Subcutaneous adipose tissue (tissue), 4 donors: ENCODE measurements around the gene PPIP5K1. TPM values are rescaled to one million over a fixed set of nuclear protein-coding genes. Genes with fewer than 3 reads are reported as not detected.

Experiments
- small RNA-seq: library from RNA; depleted of rRNA; stranded (forward); fragments of <200 nt; gene quantifications from one replicate; pipeline ENCODE3, GENCODE V24; 2016
- total RNA-seq, 4 donors: library from RNA; depleted of rRNA; stranded (reverse); fragments of >200 nt; gene quantifications; one replicate each; pipeline ENCODE4 v1.1.0, GENCODE V29; 2016
- TF ChIP-seq, protein P1 (sequence below): fragments of 450-650 bp; IDR thresholded peaks from one replicate; pipeline ENCODE4 v1.5.1; 2016; ENCODE audit warnings: low read depth, mild to moderate bottlenecking, control low read depth, antibody characterized with exemption, moderate library complexity

PPIP5K1 gene
- total RNA-seq, 4 donors from 2014 or later: 10.6 to 37.2 (median 23.5) TPM

DNA sequence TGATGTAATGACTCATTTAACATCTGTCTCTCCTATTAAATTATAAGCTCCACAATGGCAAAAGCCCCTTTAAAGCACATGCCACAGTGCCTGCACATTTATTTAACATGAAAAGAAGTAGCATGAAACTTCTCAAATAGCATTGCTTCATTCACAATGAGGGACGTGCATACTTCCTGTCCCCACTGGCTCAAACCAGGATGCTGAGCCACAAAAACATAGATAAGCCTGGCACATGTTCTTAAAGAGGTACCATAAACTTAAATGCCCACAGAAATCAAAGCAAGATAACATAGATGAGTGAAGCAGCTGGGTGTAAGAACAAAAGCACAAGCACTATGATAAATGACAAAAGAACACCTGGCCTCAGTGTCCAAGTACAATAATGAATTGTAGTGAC is 100.8 kb downstream of the PPIP5K1 start:
- TF ChIP-seq, protein P1, sequence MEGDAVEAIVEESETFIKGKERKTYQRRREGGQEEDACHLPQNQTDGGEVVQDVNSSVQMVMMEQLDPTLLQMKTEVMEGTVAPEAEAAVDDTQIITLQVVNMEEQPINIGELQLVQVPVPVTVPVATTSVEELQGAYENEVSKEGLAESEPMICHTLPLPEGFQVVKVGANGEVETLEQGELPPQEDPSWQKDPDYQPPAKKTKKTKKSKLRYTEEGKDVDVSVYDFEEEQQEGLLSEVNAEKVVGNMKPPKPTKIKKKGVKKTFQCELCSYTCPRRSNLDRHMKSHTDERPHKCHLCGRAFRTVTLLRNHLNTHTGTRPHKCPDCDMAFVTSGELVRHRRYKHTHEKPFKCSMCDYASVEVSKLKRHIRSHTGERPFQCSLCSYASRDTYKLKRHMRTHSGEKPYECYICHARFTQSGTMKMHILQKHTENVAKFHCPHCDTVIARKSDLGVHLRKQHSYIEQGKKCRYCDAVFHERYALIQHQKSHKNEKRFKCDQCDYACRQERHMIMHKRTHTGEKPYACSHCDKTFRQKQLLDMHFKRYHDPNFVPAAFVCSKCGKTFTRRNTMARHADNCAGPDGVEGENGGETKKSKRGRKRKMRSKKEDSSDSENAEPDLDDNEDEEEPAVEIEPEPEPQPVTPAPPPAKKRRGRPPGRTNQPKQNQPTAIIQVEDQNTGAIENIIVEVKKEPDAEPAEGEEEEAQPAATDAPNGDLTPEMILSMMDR: no peak

DNA sequence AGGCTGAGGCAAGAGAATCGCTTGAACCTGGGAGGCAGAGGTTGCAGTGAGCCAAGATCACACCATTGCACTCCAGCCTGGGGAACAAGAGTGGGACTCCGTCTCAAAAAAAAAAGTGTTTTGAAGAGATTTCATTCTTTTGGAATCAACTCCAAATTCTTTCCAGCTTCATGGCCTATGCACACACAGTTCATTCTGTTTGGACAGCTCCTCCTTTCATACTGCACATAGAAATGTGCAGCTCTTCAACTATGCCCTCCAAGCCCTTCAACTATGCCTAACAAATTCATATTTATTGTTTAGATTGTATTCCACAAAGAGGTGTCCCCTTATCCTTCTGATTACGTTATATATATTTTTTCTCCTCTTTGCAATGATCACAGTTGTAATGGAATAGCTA is 101.2 kb downstream of the PPIP5K1 start:
- TF ChIP-seq, protein P1: no peak

DNA sequence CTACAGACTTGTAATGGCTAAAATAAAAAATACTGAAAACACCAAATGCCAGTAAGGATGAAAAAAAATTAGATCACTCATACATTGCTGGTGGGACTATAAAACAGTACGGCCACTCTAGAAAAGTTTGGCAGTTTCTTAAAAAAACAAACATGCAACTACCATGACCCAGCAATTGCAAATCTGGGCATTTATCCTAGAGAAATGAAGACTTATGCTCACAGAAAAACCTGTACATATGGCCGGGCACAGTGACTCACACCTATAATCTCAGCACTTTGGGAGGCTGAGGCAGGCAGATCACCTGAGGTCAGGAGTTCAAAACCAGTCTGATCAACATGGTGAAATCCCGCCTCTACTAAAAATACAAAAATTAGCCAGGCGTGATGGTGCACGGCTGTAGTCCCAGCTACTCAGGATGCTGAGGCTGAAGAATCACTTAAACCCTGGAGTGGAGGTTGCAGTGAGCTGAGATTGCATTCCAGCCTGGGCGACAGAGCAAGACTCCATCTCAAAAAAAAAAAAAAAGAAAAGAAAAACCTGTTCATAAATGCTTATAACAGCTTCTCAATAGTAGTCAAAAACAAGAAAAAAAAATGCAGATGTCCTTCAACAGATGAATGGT is 102.6 kb downstream of the PPIP5K1 start:
- TF ChIP-seq, protein P1: no peak

DNA sequence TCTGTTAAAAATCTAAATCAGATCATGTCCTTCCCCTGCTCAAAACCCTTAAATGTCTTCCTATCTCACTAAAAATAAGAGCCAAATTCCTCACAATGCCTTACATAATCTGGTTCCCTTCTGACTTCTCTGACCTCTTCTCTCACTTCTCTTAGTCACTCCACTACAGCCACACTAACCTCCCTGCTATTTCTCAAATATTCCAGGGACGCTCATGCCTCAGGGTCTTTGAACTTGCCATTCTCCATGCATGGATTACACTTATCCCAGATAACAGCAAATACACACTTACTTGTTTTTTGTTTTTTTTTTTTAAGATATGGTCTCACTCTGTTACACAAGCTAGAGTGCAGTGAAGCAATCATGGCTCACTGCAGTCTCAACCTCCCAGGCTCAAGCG is 105.6 kb downstream of the PPIP5K1 start:
- TF ChIP-seq, protein P1: no peak

Small RNA genes within 50 kb of the gene (small RNA-seq; reads per million reads assigned to genes)
- gene RNU6-554P (not detected), gene RNU6-610P (not detected)

Other genes starting within 250 kb of the PPIP5K1 start
- gene ZSCAN29, start 219.2 kb downstream of the PPIP5K1 start, total RNA-seq: 10 to 100 TPM; 13.6 to 20.7 (median 19.7) TPM
- gene TUBGCP4, start 219.1 kb downstream of the PPIP5K1 start, total RNA-seq: 10 to 100 TPM; 10.8 to 14.0 (median 12.1) TPM
- gene TP53BP1, start 97.1 kb downstream of the PPIP5K1 start, total RNA-seq: 10 to 100 TPM; 29.3 to 49.5 (median 40.2) TPM
- 10 to 100 TPM; 11.5 to 16.6 (median 14.4) TPM for gene MAP1A, start 72.6 kb downstream of the PPIP5K1 start, total RNA-seq
- under 1 TPM in 1 of 4 donors, not detected in 3; 0.68 TPM for gene CKMT1B, start 3.8 kb upstream of the PPIP5K1 start, total RNA-seq
- gene STRC, start 28.6 kb upstream of the PPIP5K1 start, total RNA-seq: under 1 TPM; 0.19 to 0.85 (median 0.27) TPM
- gene CATSPER2, start 58.6 kb upstream of the PPIP5K1 start, total RNA-seq: 1 to 10 TPM in 3 of 4 donors, under 1 TPM in 1; 0.88 to 3.7 (median 1.7) TPM
- not detected for gene CKMT1A, start 103.7 kb upstream of the PPIP5K1 start, total RNA-seq
- 100 to 1,000 TPM in 3 of 4 donors, 10 to 100 TPM in 1; 87.6 to 129 (median 121) TPM for gene PDIA3, start 156.2 kb upstream of the PPIP5K1 start, total RNA-seq
- 1 to 10 TPM; 2.6 to 4.4 (median 3.1) TPM for gene ELL3, start 186.8 kb upstream of the PPIP5K1 start, total RNA-seq
- 1,000 to 10,000 TPM in 1 of 4 donors, 100 to 1,000 TPM in 3; 542 to 1,015 (median 749) TPM for gene SERF2, start 202.1 kb upstream of the PPIP5K1 start, total RNA-seq
- not detected for gene SERINC4, start 210.0 kb upstream of the PPIP5K1 start, total RNA-seq
- 10 to 100 TPM; 10.4 to 36.8 (median 15.9) TPM for gene HYPK, start 210.4 kb upstream of the PPIP5K1 start, total RNA-seq
- gene MFAP1, start 234.5 kb upstream of the PPIP5K1 start, total RNA-seq: 10 to 100 TPM; 10.7 to 14.8 (median 12.9) TPM
- gene WDR76, start 236.8 kb upstream of the PPIP5K1 start, total RNA-seq: 1 to 10 TPM; 4.7 to 9.7 (median 6.8) TPM